ENCODE measurements around the gene TMEM163. TPM values are rescaled to one million over a fixed set of nuclear protein-coding genes. Genes with fewer than 3 reads are reported as not detected.

Gene TMEM163
- total and polyA plus RNA-seq, 2 of the 13 experiments (the other 11 are each of a cell fraction or from before 2014, with no cell fraction given): 0.05 TPM; not detected in 1

- TF ChIP-seq ZNF263 (CRISPR knock-in tag; IDR thresholded peaks at IDR 0.05) (no peak), ELF1 (CRISPR knock-in tag; IDR thresholded peaks at IDR 0.05) (peak; percentile 49; the same call in 1 of the 2 replicates), STAG1 (CRISPR knock-in tag; IDR thresholded peaks at IDR 0.05) (no peak), HOXA3 (CRISPR knock-in tag; IDR thresholded peaks at IDR 0.05) (peak; percentile 80), ZNF761 (CRISPR knock-in tag; conservative IDR thresholded peaks at IDR 0.05) (no peak), DRAP1 (CRISPR knock-in tag; IDR thresholded peaks at IDR 0.05) (peak; percentile 77), HES4 (CRISPR knock-in tag; IDR thresholded peaks at IDR 0.05; ENCODE audit: borderline replicate concordance) (no peak), ZFP37 (CRISPR knock-in tag; IDR thresholded peaks at IDR 0.05; ENCODE audit: borderline replicate concordance) (no peak), MED1 (CRISPR knock-in tag; IDR thresholded peaks at IDR 0.05) (peak; percentile 87), KAT7 (CRISPR knock-in tag; IDR thresholded peaks at IDR 0.05; ENCODE audit: borderline replicate concordance) (peak; percentile 95; the same call in 1 of the 2 replicates), ZNF660 (CRISPR knock-in tag; IDR thresholded peaks at IDR 0.05; ENCODE audit: borderline replicate concordance, low read depth) (no peak), ZNF124 (CRISPR knock-in tag; IDR thresholded peaks at IDR 0.05) (peak; percentile 94), ZSCAN30 (CRISPR knock-in tag; IDR thresholded peaks at IDR 0.05) (no peak), KDM1A (CRISPR knock-in tag; IDR thresholded peaks at IDR 0.05) (no peak; the same call in 1 of the 2 replicates), SSRP1 (CRISPR knock-in tag; IDR thresholded peaks at IDR 0.05) (no peak; the same call in 1 of the 2 replicates), ZNF468 (CRISPR knock-in tag; IDR thresholded peaks at IDR 0.05) (no peak), ZNF44 (CRISPR knock-in tag; IDR thresholded peaks at IDR 0.05) (no peak), TSC22D2 (CRISPR knock-in tag; IDR thresholded peaks at IDR 0.05; ENCODE audit: borderline replicate concordance) (no peak), ZSCAN21 (CRISPR knock-in tag; IDR thresholded peaks at IDR 0.05; ENCODE audit: borderline replicate concordance) (no peak), GABPA (IDR thresholded peaks at IDR 0.05; ENCODE audit: low read depth, low read length) (no peak), GABPA (CRISPR knock-in tag; IDR thresholded peaks at IDR 0.05; ENCODE audit: low read depth) (peak; percentile 39), ZNF274 (CRISPR knock-in tag; IDR thresholded peaks at IDR 0.05) (no peak), SOX13 (IDR thresholded peaks at IDR 0.05) (peak; percentile 85), SOX13 (CRISPR knock-in tag; conservative IDR thresholded peaks at IDR 0.05 in 1 of 2, IDR thresholded peaks at IDR 0.05 in 1 of 2) (peak in 1 of 2 experiments; percentile 96; a peak in 2 of 4 replicates), ZNF446 (CRISPR knock-in tag; IDR thresholded peaks at IDR 0.05) (no peak), ATF7-NPFF (CRISPR knock-in tag; IDR thresholded peaks at IDR 0.05; ENCODE audit: low read depth) (peak; percentile 58; the same call in 1 of the 2 replicates), KDM5B (CRISPR knock-in tag; IDR thresholded peaks at IDR 0.05; ENCODE audit: borderline replicate concordance) (no peak), TRIM24 (CRISPR knock-in tag; IDR thresholded peaks at IDR 0.05) (no peak)
- TF ChIP-seq, protein P1, sequence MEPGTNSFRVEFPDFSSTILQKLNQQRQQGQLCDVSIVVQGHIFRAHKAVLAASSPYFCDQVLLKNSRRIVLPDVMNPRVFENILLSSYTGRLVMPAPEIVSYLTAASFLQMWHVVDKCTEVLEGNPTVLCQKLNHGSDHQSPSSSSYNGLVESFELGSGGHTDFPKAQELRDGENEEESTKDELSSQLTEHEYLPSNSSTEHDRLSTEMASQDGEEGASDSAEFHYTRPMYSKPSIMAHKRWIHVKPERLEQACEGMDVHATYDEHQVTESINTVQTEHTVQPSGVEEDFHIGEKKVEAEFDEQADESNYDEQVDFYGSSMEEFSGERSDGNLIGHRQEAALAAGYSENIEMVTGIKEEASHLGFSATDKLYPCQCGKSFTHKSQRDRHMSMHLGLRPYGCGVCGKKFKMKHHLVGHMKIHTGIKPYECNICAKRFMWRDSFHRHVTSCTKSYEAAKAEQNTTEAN (CRISPR knock-in tag; conservative IDR thresholded peaks at IDR 0.05): no peak; the same call in 1 of the 2 replicates
- TF ChIP-seq, protein P2, sequence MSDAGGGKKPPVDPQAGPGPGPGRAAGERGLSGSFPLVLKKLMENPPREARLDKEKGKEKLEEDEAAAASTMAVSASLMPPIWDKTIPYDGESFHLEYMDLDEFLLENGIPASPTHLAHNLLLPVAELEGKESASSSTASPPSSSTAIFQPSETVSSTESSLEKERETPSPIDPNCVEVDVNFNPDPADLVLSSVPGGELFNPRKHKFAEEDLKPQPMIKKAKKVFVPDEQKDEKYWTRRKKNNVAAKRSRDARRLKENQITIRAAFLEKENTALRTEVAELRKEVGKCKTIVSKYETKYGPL (CRISPR knock-in tag; IDR thresholded peaks at IDR 0.05): peak; percentile 95
- TF ChIP-seq, protein P3, sequence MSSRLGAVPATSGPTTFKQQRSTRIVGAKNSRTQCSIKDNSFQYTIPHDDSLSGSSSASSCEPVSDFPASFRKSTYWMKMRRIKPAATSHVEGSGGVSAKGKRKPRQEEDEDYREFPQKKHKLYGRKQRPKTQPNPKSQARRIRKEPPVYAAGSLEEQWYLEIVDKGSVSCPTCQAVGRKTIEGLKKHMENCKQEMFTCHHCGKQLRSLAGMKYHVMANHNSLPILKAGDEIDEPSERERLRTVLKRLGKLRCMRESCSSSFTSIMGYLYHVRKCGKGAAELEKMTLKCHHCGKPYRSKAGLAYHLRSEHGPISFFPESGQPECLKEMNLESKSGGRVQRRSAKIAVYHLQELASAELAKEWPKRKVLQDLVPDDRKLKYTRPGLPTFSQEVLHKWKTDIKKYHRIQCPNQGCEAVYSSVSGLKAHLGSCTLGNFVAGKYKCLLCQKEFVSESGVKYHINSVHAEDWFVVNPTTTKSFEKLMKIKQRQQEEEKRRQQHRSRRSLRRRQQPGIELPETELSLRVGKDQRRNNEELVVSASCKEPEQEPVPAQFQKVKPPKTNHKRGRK (CRISPR knock-in tag; IDR thresholded peaks at IDR 0.05): no peak
Observed at GRCh38 chr2:134432435-134432883, 286.3 kb downstream of the TMEM163 start (continued).

Data from HepG2 (cell line).